ENCODE data around the gene DOCK8.

DOCK8 gene

GRCh38 chr9:316382-316965, 101.8 kb downstream of the DOCK8 start:
- FAIRE-seq: no peak

- no peak for FAIRE-seq
These were observed 104.0 kb downstream of the DOCK8 start for GRCh38 chr9:318646-319045.

GRCh38 chr9:324971-325370, 110.3 kb downstream of the DOCK8 start:
- FAIRE-seq: no peak

GRCh38 chr9:326667-327066, 112.0 kb downstream of the DOCK8 start:
- no peak for FAIRE-seq

GRCh38 chr9:328453-328852, 113.8 kb downstream of the DOCK8 start:
- FAIRE-seq: no peak

- no peak for FAIRE-seq
These were observed 116.5 kb downstream of the DOCK8 start for GRCh38 chr9:331197-331596.

- FAIRE-seq: no peak
These were observed 120.7 kb downstream of the DOCK8 start for GRCh38 chr9:335373-335772.

GRCh38 chr9:336039-336438, 121.4 kb downstream of the DOCK8 start:
- FAIRE-seq: no peak

GRCh38 chr9:338602-339001, 123.9 kb downstream of the DOCK8 start:
- no peak for FAIRE-seq

- no peak for FAIRE-seq
These were observed 127.2 kb downstream of the DOCK8 start for GRCh38 chr9:341634-342421.

- no peak for FAIRE-seq
These were observed 129.1 kb downstream of the DOCK8 start for GRCh38 chr9:343773-344172.

GRCh38 chr9:346111-346571, 131.5 kb downstream of the DOCK8 start:
- no peak for FAIRE-seq

- peak; percentile 92 for FAIRE-seq
These were observed 133.1 kb downstream of the DOCK8 start for GRCh38 chr9:347667-348292.

- FAIRE-seq: no peak
These were observed 135.7 kb downstream of the DOCK8 start for GRCh38 chr9:350384-350783.

GRCh38 chr9:351916-352315, 137.3 kb downstream of the DOCK8 start:
- FAIRE-seq: no peak

- no peak for FAIRE-seq
These were observed 138.4 kb downstream of the DOCK8 start for GRCh38 chr9:353077-353476.

- FAIRE-seq: no peak
These were observed 139.8 kb downstream of the DOCK8 start for GRCh38 chr9:354453-354852.

- FAIRE-seq: no peak
These were observed 142.9 kb downstream of the DOCK8 start for GRCh38 chr9:357560-357959.

- no peak for FAIRE-seq
These were observed 148.1 kb downstream of the DOCK8 start for GRCh38 chr9:362561-363273.

GRCh38 chr9:363274-363612, 148.6 kb downstream of the DOCK8 start:
- FAIRE-seq: no peak

GRCh38 chr9:365436-365835, 150.8 kb downstream of the DOCK8 start:
- FAIRE-seq: no peak

- FAIRE-seq: no peak
These were observed 152.0 kb downstream of the DOCK8 start for GRCh38 chr9:366620-367019.

GRCh38 chr9:370086-370485, 155.4 kb downstream of the DOCK8 start:
- no peak for FAIRE-seq

- FAIRE-seq: no peak
These were observed 156.7 kb downstream of the DOCK8 start for GRCh38 chr9:371349-371748.

All from A204.1 (cell line).